HG03520 (cell line): ENCODE data around the gene SPATA31D3.
"Not testable (repeated sequence)": the region's sequence is repeated elsewhere in the genome, so short reads cannot be mapped to it uniquely, and the experiment has no call there.

ENCODE experiments used
- ATAC-seq: cut with Tn5 transposase; IDR thresholded peaks from one replicate; pipeline ENCODE4 v1.9.1; 2021; ENCODE audit warnings: mild to moderate bottlenecking, moderate library complexity; ENCODE audit not compliant: unreplicated experiment

SPATA31D3 gene

GRCh38 chr9:81943393-81943792, at the start of gene SPATA31D3:
SPATA31D3 (plus strand) TSS chr9:81943500; CDS start chr9:81943586, 86 bp downstream.
- ATAC-seq = not testable (repeated sequence)

- ATAC-seq = no peak
Measured at GRCh38 chr9:81893929-81894328, 49.4 kb upstream of the SPATA31D3 start.

- no peak for ATAC-seq
Measured at GRCh38 chr9:81894891-81895290, 48.4 kb upstream of the SPATA31D3 start.

- ATAC-seq = no peak
Measured at GRCh38 chr9:81896070-81896469, 47.2 kb upstream of the SPATA31D3 start.

- no peak for ATAC-seq
Measured at GRCh38 chr9:81898851-81899250, 44.4 kb upstream of the SPATA31D3 start.

- ATAC-seq = no peak
Measured at GRCh38 chr9:81902196-81902595, 41.1 kb upstream of the SPATA31D3 start.

- ATAC-seq = no peak
Measured at GRCh38 chr9:81902626-81903025, 40.7 kb upstream of the SPATA31D3 start.

GRCh38 chr9:81906671-81907070, 36.6 kb upstream of the SPATA31D3 start:
- no peak for ATAC-seq

- no peak for ATAC-seq
Measured at GRCh38 chr9:81912135-81912534, 31.2 kb upstream of the SPATA31D3 start.

- ATAC-seq = no peak
Measured at GRCh38 chr9:81915801-81916505, 27.3 kb upstream of the SPATA31D3 start.

GRCh38 chr9:81918507-81918906, 24.8 kb upstream of the SPATA31D3 start:
- ATAC-seq = not testable (repeated sequence)

- not testable (repeated sequence) for ATAC-seq
Measured at GRCh38 chr9:81928305-81928704, 15.0 kb upstream of the SPATA31D3 start, which contains the start of gene SPATA31D4. SPATA31D4 (plus strand) TSS chr9:81928428; CDS start chr9:81928514, 86 bp downstream.

GRCh38 chr9:81930147-81930546, 13.2 kb upstream of the SPATA31D3 start:
- not testable (repeated sequence) for ATAC-seq

- not testable (repeated sequence) for ATAC-seq
Measured at GRCh38 chr9:81933547-81933946, 9.8 kb upstream of the SPATA31D3 start.

- ATAC-seq = not testable (repeated sequence)
Measured at GRCh38 chr9:81948650-81949049, 5.3 kb downstream of the SPATA31D3 start.

GRCh38 chr9:81953096-81953495, 9.8 kb downstream of the SPATA31D3 start:
- no peak for ATAC-seq

GRCh38 chr9:81955625-81956024, 12.3 kb downstream of the SPATA31D3 start:
- no peak for ATAC-seq

GRCh38 chr9:81964218-81965171, 21.2 kb downstream of the SPATA31D3 start:
- ATAC-seq = no peak

- no peak for ATAC-seq
Measured at GRCh38 chr9:81968026-81968425, 24.7 kb downstream of the SPATA31D3 start.

GRCh38 chr9:81969971-81970370, 26.7 kb downstream of the SPATA31D3 start:
- ATAC-seq = no peak

GRCh38 chr9:81971727-81972126, 28.4 kb downstream of the SPATA31D3 start:
- no peak for ATAC-seq

- ATAC-seq = no peak
Measured at GRCh38 chr9:81974764-81975163, 31.5 kb downstream of the SPATA31D3 start.
